ENCODE data around the gene CHKA. TPM values are rescaled to one million over a fixed set of nuclear protein-coding genes. Genes with fewer than 3 reads are reported as not detected.

The CHKA gene
- total and polyA plus RNA-seq, 2 of the 8 experiments (the other 6 are each of a cell fraction or from before 2014, with no cell fraction given): 61.2 to 86.6 TPM

- H3K56ac ChIP-seq (replicated peaks; ENCODE audit: insufficient read length, low read depth, low read length): no peak overlapping the region
- no peak overlapping the region for H4K91ac ChIP-seq (replicated peaks; ENCODE audit: insufficient read length, low read length)
- no peaks in the 10 kb centered on the region for H3K27me3 ChIP-seq (replicated peaks in 1 of 4; ENCODE audit: control insufficient read depth in 3 of 4, extremely low read depth in 1 of 4, insufficient read depth in 3 of 4, low read length in 3 of 4)
- H3K4me3 ChIP-seq (ENCODE audit: extremely low read depth in 1 of 4, insufficient read depth in 2 of 4, low read depth in 3 of 4, low read length in 4 of 4): no peak overlapping the region
- no peak overlapping the region for H2BK20ac ChIP-seq (ENCODE audit: low read length)
- H3K18ac ChIP-seq (ENCODE audit: extremely low read depth, low read length): no peak overlapping the region
- no peak overlapping the region for H3K4ac ChIP-seq (replicated peaks; ENCODE audit: insufficient read length, low read depth, low read length)
- POLR2A ChIA-PET (ENCODE audit: partially characterized antibody): interaction anchor here (0.6 to 1.5 kb wide), 4 partner anchors 9 to 81 kb away, joined by 3 to 4 read pairs (median 3); no protein-coding TSS in a partner anchor
- H3K23me2 ChIP-seq (ENCODE audit: low read depth, low read length): no peaks in the 10 kb centered on the region
- H3K79me2 ChIP-seq (ENCODE audit: control insufficient read depth in 1 of 2, insufficient read depth in 2 of 2, low read length in 2 of 2): no peaks in the 10 kb centered on the region
- H3K27ac ChIP-seq (ENCODE audit: low read depth, low read length): no peak overlapping the region
- H3K23ac ChIP-seq (ENCODE audit: insufficient read length): no peak overlapping the region
- H3K4me2 ChIP-seq (ENCODE audit: insufficient read depth in 1 of 2, low read depth in 2 of 2, low read length in 2 of 2): no peak overlapping the region
- DNase-seq (ENCODE audit: low read depth in 1 of 2, low spot score in 2 of 2): no peak
- H3K9me3 ChIP-seq (ENCODE audit: insufficient read depth in 2 of 2, low read depth in 1 of 2, low read length in 1 of 2): no peaks in the 10 kb centered on the region
- H2BK120ac ChIP-seq (replicated peaks; ENCODE audit: low read depth, low read length): no peak overlapping the region
- H2BK5ac ChIP-seq (ENCODE audit: low read depth, low read length): no peak overlapping the region
- no peak overlapping the region for H2BK15ac ChIP-seq (ENCODE audit: low read length)
- H2BK12ac ChIP-seq (ENCODE audit: low read depth, low read length): no peak overlapping the region
- H3K9ac ChIP-seq (replicated peaks in 1 of 4; ENCODE audit: extremely low read depth in 1 of 4, low read depth in 3 of 4, low read length in 3 of 4): no peak overlapping the region
- WGBS, 2 experiments (ENCODE audit: extremely low coverage in 1 of 2, insufficient coverage in 1 of 2, insufficient read length in 1 of 2, insufficient replicate concordance in 2 of 2, low coverage in 1 of 2, low lambda C conversion rate in 2 of 2, missing lambda C conversion rate in 1 of 2): 90% methylated on average over 5 of the region's 5 CpGs; no CpG with 5 or more reads in 1 of the 2 experiments
- H4K5ac ChIP-seq (ENCODE audit: insufficient read length, low read depth, low read length): no peak overlapping the region
- CTCF ChIA-PET (ENCODE audit: partially characterized antibody): interaction anchor here (0.9 to 1.9 kb wide), 6 partner anchors 14 to 181 kb away, joined by 3 to 5 read pairs (median 3); partner anchors contain the start of gene ALDH3B1
- no peak overlapping the region for H2AFZ ChIP-seq (ENCODE audit: low read length)
- peaks cover 6% of the 10 kb centered on the region; the same call in 1 of the 2 replicates for H3K79me1 ChIP-seq (ENCODE audit: low read depth, low read length)
- H4K20me1 ChIP-seq (replicated peaks in 1 of 2; ENCODE audit: control insufficient read depth in 1 of 2, insufficient read depth in 2 of 2, low read length in 2 of 2): no peaks in the 10 kb centered on the region
- no peak for FAIRE-seq
- no peaks in the 10 kb centered on the region for H3K36me3 ChIP-seq (ENCODE audit: control insufficient read depth in 2 of 4, insufficient read depth in 4 of 4, low read length in 3 of 4)
- peaks cover 0 to 14% (median 8%) of the 10 kb centered on the region in 4 experiments; a peak in 5 of 7 replicates for H3K4me1 ChIP-seq (replicated peaks in 1 of 4; ENCODE audit: control insufficient read depth in 3 of 4, insufficient read depth in 4 of 4, low read length in 3 of 4)
- no peak overlapping the region for H2AK5ac ChIP-seq (ENCODE audit: low read depth, low read length)
- H4K8ac ChIP-seq (ENCODE audit: extremely low read depth, insufficient read depth, low read length): no peak overlapping the region
- no peak overlapping the region for H3K14ac ChIP-seq (ENCODE audit: insufficient read length)
- TF ChIP-seq ASH2L (IDR thresholded peaks at IDR 0.05; ENCODE audit: low read length): no peak
- TF ChIP-seq POLR2AphosphoS5 (IDR thresholded peaks at IDR 0.05; ENCODE audit: low read depth, low read length): no peak
- TF ChIP-seq HDAC6 (IDR thresholded peaks at IDR 0.05; ENCODE audit: low read depth, low read length): no peak
- TF ChIP-seq TBP (IDR thresholded peaks at IDR 0.05; ENCODE audit: low read depth, low read length): no peak
- TF ChIP-seq PHF8 (conservative IDR thresholded peaks at IDR 0.05; ENCODE audit: low read depth, low read length): no peak
- no peak for TF ChIP-seq TAF1 (IDR thresholded peaks at IDR 0.05; ENCODE audit: low read depth, low read length)
- no peak for TF ChIP-seq SP4 (IDR thresholded peaks at IDR 0.05; ENCODE audit: low read length)
- TF ChIP-seq CTCF (IDR thresholded peaks at IDR 0.05; ENCODE audit: control extremely low read depth in 1 of 3, insufficient read depth in 1 of 3, low read depth in 1 of 3, low read length in 3 of 3): no peak
Observed at GRCh38 chr11:68024508-68024907, 96.7 kb downstream of the CHKA start.

Measured in H1 (cell line).